ENCODE measurements around the gene DLGAP4.

Gene DLGAP4

DNA sequence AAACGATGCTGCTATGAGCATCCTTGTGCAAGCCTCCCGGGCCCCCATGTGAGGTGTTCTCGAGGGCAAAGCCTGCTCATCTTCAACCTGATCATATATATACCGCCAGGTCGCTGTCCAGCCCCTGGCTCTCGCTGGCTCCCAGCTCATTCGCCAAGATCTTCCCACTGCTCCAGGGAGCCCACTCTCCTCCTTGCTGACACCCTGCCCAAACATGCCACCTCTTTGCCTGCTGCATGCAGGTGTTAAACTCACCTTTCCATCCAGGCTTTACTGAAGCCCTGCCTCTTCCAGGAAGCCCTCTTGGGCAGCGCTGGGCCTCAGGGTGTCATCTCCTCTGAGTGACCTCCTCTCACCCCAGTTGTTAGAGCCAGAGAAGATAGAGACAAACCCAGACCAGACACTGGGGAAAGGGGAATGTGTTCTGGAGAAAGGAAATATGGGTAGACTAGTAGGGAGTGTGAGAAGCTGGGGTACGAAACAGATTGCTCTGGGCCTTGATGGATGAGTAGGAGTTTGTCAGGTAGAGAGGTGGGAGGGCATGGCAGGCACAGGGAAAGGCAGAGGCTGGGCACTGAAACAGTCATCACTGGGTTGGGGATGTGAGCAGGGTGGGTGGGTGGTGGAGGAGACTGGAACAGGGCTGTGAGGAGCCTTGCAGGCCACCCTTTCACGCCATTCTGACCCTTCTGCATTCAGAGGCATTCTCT is 1.2 kb upstream of the DLGAP4 start:
- Histone ChIP-seq H3K27ac (no peak overlapping the region), H3K4me3 (no peak overlapping the region)
- TF ChIP-seq CTCF (IDR thresholded peaks at IDR 0.05) = no peak
- DNase-seq (ENCODE audit: low spot score) = no peak

- no peak for TF ChIP-seq CTCF (IDR thresholded peaks at IDR 0.05)
- H3K4me3 ChIP-seq = peak overlapping the region; percentile 68
- peak; percentile 58 for DNase-seq (ENCODE audit: low spot score)
Measured at GRCh38 chr20:36306553-36307411, 643 bp downstream of the DLGAP4 start.

DNA sequence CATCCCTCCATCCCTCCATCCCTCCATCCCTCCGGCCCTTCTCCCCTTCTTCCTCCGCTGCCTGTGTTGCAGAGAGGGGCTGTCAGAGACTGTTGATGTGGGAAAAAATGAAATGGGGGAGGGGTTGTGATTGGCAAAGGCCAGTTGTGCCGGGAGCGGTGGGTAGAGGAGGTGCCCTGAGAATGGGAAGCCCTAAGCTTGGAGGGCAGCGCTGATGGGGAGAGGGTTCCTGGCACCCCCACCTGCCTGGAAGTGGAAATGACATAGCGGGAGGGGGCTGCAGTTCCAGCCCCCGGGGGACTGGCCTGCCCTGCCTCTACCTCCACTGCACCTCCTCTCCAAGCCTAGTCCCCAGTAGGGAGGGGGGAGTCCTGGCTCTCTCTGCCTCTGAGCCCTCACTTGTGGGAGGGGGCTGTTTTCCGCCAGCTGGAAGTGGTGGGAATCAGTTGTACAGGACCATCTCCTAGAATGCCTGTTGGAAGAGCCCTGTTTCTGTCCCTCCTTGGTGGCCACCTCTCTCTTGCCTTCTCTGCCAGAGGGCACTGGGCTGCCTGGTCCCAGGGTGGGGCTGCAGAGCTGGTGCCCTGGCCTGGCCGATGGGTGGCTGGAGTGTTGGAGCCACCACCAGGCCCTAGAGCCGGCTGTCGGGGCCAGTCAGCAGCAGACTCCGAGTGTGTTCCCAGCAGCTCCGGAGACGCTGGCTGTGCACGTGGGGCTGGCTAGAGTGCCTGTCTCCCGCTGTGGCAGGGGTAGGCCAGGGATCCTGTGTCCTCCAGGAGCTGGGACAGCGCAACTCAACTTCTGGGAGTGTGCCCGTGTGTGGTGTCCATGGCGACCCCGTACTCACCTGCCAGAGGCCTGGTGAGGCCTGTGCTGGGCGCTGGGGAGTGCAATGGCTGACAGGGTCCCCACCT is 1.5 kb downstream of the DLGAP4 start:
- peak; percentile 64 for DNase-seq (ENCODE audit: low spot score)
- H3K27ac ChIP-seq = no peak overlapping the region
- H3K4me3 ChIP-seq = no peak overlapping the region
- no peak for TF ChIP-seq CTCF (IDR thresholded peaks at IDR 0.05)

More at GRCh38 chr20:36306553-36307411, 643 bp downstream of the DLGAP4 start:
- H3K27ac ChIP-seq = no peak overlapping the region

DNA sequence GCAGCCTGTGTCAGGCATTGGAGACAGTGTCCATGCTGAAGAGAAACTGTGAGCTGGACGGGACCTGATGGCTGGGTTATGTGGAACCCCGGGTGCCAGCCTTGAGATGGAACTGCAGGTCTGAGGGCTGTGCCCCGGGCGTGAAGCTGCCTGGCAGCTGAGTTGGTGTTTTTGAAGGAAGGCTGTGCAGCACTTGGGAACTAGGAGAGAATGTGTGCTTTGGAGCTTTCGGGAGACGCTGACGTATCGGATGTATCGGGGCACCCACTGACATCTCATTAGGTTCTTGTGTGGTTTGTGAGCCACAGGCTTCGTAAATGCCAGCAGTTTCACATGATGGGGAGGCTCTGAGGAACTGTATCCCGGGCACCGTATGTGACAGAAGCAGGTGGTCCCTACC is 2.2 kb downstream of the DLGAP4 start:
- H3K27ac ChIP-seq = no peak overlapping the region
- no peak overlapping the region for H3K4me3 ChIP-seq
- DNase-seq (ENCODE audit: low spot score) = peak; percentile 64
- TF ChIP-seq CTCF (IDR thresholded peaks at IDR 0.05) = no peak

GRCh38 chr20:36308986-36309385 is 2.8 kb downstream of the DLGAP4 start:
- no peak overlapping the region for H3K27ac ChIP-seq
- no peak for TF ChIP-seq CTCF (IDR thresholded peaks at IDR 0.05)
- no peak for DNase-seq (ENCODE audit: low spot score)
- no peak overlapping the region for H3K4me3 ChIP-seq

- DNase-seq (ENCODE audit: low spot score) = peak; percentile 50
- Histone ChIP-seq H3K27ac (no peak overlapping the region), H3K4me3 (no peak overlapping the region)
- TF ChIP-seq CTCF (IDR thresholded peaks at IDR 0.05) = no peak
Measured at GRCh38 chr20:36309643-36310042, 3.5 kb downstream of the DLGAP4 start.
